Panc1 (cell line): ENCODE results near the gene AHCYL1. TPM values are rescaled to one million over a fixed set of nuclear protein-coding genes. Genes with fewer than 3 reads are reported as not detected.

Source experiments
- ATAC-seq: fragments of 200-7000 bp; cut with Tn5 transposase; 2 replicates; pipeline ENCODE4 v1.9.1; 2020; ENCODE audit warnings: mild to moderate bottlenecking, moderate library complexity
- BruUV-seq: library from RNA; stranded (reverse); fragments of 400-500 nt; replicated peaks from 2 replicates; lab custom pipeline; 2021; lab: Mats Ljungman, UMichigan
- CTCF ChIA-PET: fragments of 300-600 bp; sonication (Branson Sonifier 250); formaldehyde crosslinking; loops from one replicate; lab custom pipeline; 2022; ENCODE audit warnings: antibody characterized with exemption; lab: Charles Lee
- POLR2A ChIA-PET: fragments of 300-600 bp; sonication (Branson Sonifier 250); formaldehyde crosslinking; loops from one replicate; lab custom pipeline; 2022; ENCODE audit warnings: antibody characterized with exemption; lab: Charles Lee
- DNase-seq: peaks from one replicate; pipeline ENCODE4 v3.0.0-alpha.2; 2010; ENCODE audit warnings: low read depth, low spot score
- H3K27ac ChIP-seq: 2 replicates; pipeline ENCODE4 v1.5.1; 2011; ENCODE audit warnings: mild to moderate bottlenecking, low read length, inconsistent platforms
- H3K27me3 ChIP-seq: fragments of 200-500 bp; sonication (Bioruptor generic); 2 replicates; pipeline ENCODE4 v1.6.0; 2014; ENCODE audit warnings: low read length, inconsistent platforms; ENCODE audit not compliant: control insufficient read depth, insufficient read depth
- H3K36me3 ChIP-seq: fragments of 200-500 bp; sonication (Bioruptor generic); 2 replicates; pipeline ENCODE4 v1.5.1; 2014; ENCODE audit warnings: inconsistent platforms, mild to moderate bottlenecking, low read length, moderate library complexity; ENCODE audit not compliant: control insufficient read depth, insufficient read depth
- H3K4me1 ChIP-seq: 2 replicates; pipeline ENCODE4 v1.5.1; 2011; ENCODE audit warnings: inconsistent platforms, mild to moderate bottlenecking, low read length, moderate library complexity; ENCODE audit not compliant: control insufficient read depth, insufficient read depth
- H3K4me3 ChIP-seq, 2 experiments: 2 replicates each; pipeline ENCODE4 v1.5.1; 2011 to 2012; ENCODE audit warnings: low read depth in 2 of 2, low read length in 2 of 2, mild to moderate bottlenecking in 2 of 2, inconsistent platforms in 1 of 2, moderate library complexity in 1 of 2
- H3K9me3 ChIP-seq: fragments of 200-500 bp; sonication (Bioruptor generic); 2 replicates; pipeline ENCODE4 v1.5.1; 2014; ENCODE audit warnings: low read depth, mild to moderate bottlenecking, inconsistent platforms, low read length, moderate library complexity; ENCODE audit not compliant: control insufficient read depth, insufficient read depth
- CTCF ChIP-seq: fragments of 450-650 bp; IDR thresholded peaks from 2 replicates; pipeline ENCODE4 v1.5.1; 2017; ENCODE audit warnings: mild to moderate bottlenecking
- POLR2AphosphoS5 ChIP-seq: IDR thresholded peaks from 2 replicates; pipeline ENCODE4 v1.6.1; 2012; ENCODE audit warnings: mild to moderate bottlenecking, low read depth, low read length, moderate library complexity
- REST ChIP-seq, 2 experiments: IDR thresholded peaks; 2 replicates each; pipeline ENCODE4 v1.6.1; 2011 to 2012; ENCODE audit warnings: low read depth in 2 of 2, control low read depth in 1 of 2, low read length in 1 of 2, mild to moderate bottlenecking in 1 of 2, moderate library complexity in 1 of 2; ENCODE audit not compliant: insufficient read depth in 1 of 2
- SIN3A ChIP-seq: IDR thresholded peaks from 2 replicates; pipeline ENCODE4 v1.6.1; 2012; ENCODE audit warnings: low read depth, mild to moderate bottlenecking, low read length, moderate library complexity, borderline replicate concordance; ENCODE audit not compliant: insufficient read depth
- TCF7L2 ChIP-seq: IDR thresholded peaks from 2 replicates; pipeline ENCODE4 v1.6.1; 2011; ENCODE audit warnings: mild to moderate bottlenecking, low read depth, low read length, inconsistent platforms
- in situ Hi-C: cut with HindIII; loops from 2 replicates; pipeline ENCODE4 v1.10.0; 2016; ENCODE audit warnings: low sequenced_read_pairs, low pct_unique_long_range_greater_than_20kb
- intact Hi-C: fragments of 100-400 bp; cut with micrococcal nuclease; formaldehyde crosslinking; loops from one replicate; pipeline ENCODE4 v1.10.0; 2022; ENCODE audit not compliant: unreplicated experiment
- total RNA-seq: library from RNA; stranded (reverse); gene quantifications from one replicate; pipeline ENCODE4 v1.2.1, GENCODE V29; 2021; ENCODE audit not compliant: unreplicated experiment

The AHCYL1 gene
- total RNA-seq, 1 experiment from 2014 or later: 174 TPM

GRCh38 chr1:109996476-109996875 lies 11.9 kb downstream of the AHCYL1 start:
- Histone ChIP-seq H3K27ac (peak overlapping the region; percentile 39; the same call in 1 of the 2 replicates), H3K36me3 (peaks cover 3% of the 10 kb centered on the region; the same call in 1 of the 2 replicates), H3K4me3 (no peak overlapping the region), H3K4me1 (peaks cover 46% of the 10 kb centered on the region), H3K9me3 (no peaks in the 10 kb centered on the region), H3K27me3 (no peaks in the 10 kb centered on the region)
- no TSS peak for BruUV-seq
- CTCF ChIA-PET: no interaction called here
- no peak for TF ChIP-seq SIN3A
- in situ Hi-C loops (no loop called here), intact Hi-C loops (no loop called here)
- ATAC-seq: no peak
- POLR2A ChIA-PET: no interaction called here
- DNase-seq: no peak

GRCh38 chr1:109997204-109997866 lies 12.8 kb downstream of the AHCYL1 start:
- TSS peak; percentile 5 for BruUV-seq
- no peaks in the 10 kb centered on the region for H3K27me3 ChIP-seq
- TF ChIP-seq POLR2AphosphoS5 (0 out of 2 replicates have a peak, but pooled peaks have one; percentile 29), CTCF (no peak), REST (IDR thresholded peaks at IDR 0.05; ENCODE audit: insufficient read depth in 1 of 2, low read depth in 2 of 2, low read length in 1 of 2) (no peak)
- ATAC-seq (peak; percentile 71), DNase-seq (no peak)
- H3K9me3 ChIP-seq: no peaks in the 10 kb centered on the region
- H3K4me1 ChIP-seq: peaks cover 54% of the 10 kb centered on the region
- CTCF ChIA-PET: no interaction called here
- peaks cover 3% of the 10 kb centered on the region; the same call in 1 of the 2 replicates for H3K36me3 ChIP-seq
- H3K4me3 ChIP-seq: no peak overlapping the region
- POLR2A ChIA-PET: no interaction called here
- intact Hi-C loops: no loop called here
- in situ Hi-C loops: no loop called here
- H3K27ac ChIP-seq: peak overlapping the region; percentile 39; the same call in 1 of the 2 replicates

- no peak overlapping the region for H3K4me3 ChIP-seq
- 0 out of 2 replicates have a peak overlapping the region, but pooled peaks have one; percentile 21 for H3K27ac ChIP-seq
- no peaks in the 10 kb centered on the region for H3K27me3 ChIP-seq
- DNase-seq (no peak), ATAC-seq (peak; percentile 60)
- no peaks in the 10 kb centered on the region for H3K9me3 ChIP-seq
- no TSS peak for BruUV-seq
- intact Hi-C loops (no loop called here), in situ Hi-C loops (no loop called here)
- TF ChIP-seq TCF7L2 (no peak), REST (IDR thresholded peaks at IDR 0.05; ENCODE audit: insufficient read depth in 1 of 2, low read depth in 2 of 2, low read length in 1 of 2) (no peak), SIN3A (no peak), POLR2AphosphoS5 (no peak), CTCF (no peak)
- peaks cover 3% of the 10 kb centered on the region; the same call in 1 of the 2 replicates for H3K36me3 ChIP-seq
- ChIA-PET CTCF (no interaction called here), POLR2A (no interaction called here)
- peaks cover 60% of the 10 kb centered on the region for H3K4me1 ChIP-seq
Observed at GRCh38 chr1:109997867-109998229, 13.3 kb downstream of the AHCYL1 start.
